ENCODE results near the gene ZC3H8. TPM values are rescaled to one million over a fixed set of nuclear protein-coding genes. Genes with fewer than 3 reads are reported as not detected.

Gene ZC3H8
- total and polyA plus RNA-seq, 8 donors: 3.9 to 117 (median 8.2) TPM

GRCh38 chr2:112301171-112301584, 46.3 kb upstream of the ZC3H8 start:
- H3K4me3 ChIP-seq: no peak overlapping the region
- peaks cover 0 to 20% (median 10%) of the 10 kb centered on the region in 4 donors for H3K36me3 ChIP-seq
- H3K4me1 ChIP-seq: peaks cover 4 to 21% (median 10%) of the 10 kb centered on the region in 4 donors
- H3K27ac ChIP-seq: no peak overlapping the region
- H3K27me3 ChIP-seq: no peaks in the 10 kb centered on the region
- TF ChIP-seq POLR2AphosphoS5 (IDR thresholded peaks at IDR 0.05) (no peak), POLR2A (IDR thresholded peaks at IDR 0.05) (no peak), EP300 (IDR thresholded peaks at IDR 0.05) (no peak)
- TF ChIP-seq, protein P1, sequence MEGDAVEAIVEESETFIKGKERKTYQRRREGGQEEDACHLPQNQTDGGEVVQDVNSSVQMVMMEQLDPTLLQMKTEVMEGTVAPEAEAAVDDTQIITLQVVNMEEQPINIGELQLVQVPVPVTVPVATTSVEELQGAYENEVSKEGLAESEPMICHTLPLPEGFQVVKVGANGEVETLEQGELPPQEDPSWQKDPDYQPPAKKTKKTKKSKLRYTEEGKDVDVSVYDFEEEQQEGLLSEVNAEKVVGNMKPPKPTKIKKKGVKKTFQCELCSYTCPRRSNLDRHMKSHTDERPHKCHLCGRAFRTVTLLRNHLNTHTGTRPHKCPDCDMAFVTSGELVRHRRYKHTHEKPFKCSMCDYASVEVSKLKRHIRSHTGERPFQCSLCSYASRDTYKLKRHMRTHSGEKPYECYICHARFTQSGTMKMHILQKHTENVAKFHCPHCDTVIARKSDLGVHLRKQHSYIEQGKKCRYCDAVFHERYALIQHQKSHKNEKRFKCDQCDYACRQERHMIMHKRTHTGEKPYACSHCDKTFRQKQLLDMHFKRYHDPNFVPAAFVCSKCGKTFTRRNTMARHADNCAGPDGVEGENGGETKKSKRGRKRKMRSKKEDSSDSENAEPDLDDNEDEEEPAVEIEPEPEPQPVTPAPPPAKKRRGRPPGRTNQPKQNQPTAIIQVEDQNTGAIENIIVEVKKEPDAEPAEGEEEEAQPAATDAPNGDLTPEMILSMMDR (IDR thresholded peaks at IDR 0.05): no peak
- intact Hi-C loops (cut with DNase I; ENCODE audit: low total_unique reads): no loop called here
- DNase-seq: no peak
- no peaks in the 10 kb centered on the region for H3K9me3 ChIP-seq

- intact Hi-C loops (cut with DNase I; ENCODE audit: low total_unique reads): no loop called here
- 76 to 91% (median 88%) methylated on average over 2 of the region's 2 CpGs for WGBS, 5 donors
- H3K4me3 ChIP-seq: no peak overlapping the region
- H3K9me3 ChIP-seq: no peaks in the 10 kb centered on the region
- no peak overlapping the region for H3K27ac ChIP-seq
- no peak for TF ChIP-seq POLR2A (IDR thresholded peaks at IDR 0.05)
- peaks cover 0 to 7% (median 0%) of the 10 kb centered on the region in 4 donors for H3K36me3 ChIP-seq
- no peak for DNase-seq
- H3K4me1 ChIP-seq: peaks cover 0 to 21% (median 5%) of the 10 kb centered on the region in 4 donors
- H3K27me3 ChIP-seq: no peaks in the 10 kb centered on the region
These were observed 41.6 kb upstream of the ZC3H8 start for GRCh38 chr2:112296407-112296806.

DNA sequence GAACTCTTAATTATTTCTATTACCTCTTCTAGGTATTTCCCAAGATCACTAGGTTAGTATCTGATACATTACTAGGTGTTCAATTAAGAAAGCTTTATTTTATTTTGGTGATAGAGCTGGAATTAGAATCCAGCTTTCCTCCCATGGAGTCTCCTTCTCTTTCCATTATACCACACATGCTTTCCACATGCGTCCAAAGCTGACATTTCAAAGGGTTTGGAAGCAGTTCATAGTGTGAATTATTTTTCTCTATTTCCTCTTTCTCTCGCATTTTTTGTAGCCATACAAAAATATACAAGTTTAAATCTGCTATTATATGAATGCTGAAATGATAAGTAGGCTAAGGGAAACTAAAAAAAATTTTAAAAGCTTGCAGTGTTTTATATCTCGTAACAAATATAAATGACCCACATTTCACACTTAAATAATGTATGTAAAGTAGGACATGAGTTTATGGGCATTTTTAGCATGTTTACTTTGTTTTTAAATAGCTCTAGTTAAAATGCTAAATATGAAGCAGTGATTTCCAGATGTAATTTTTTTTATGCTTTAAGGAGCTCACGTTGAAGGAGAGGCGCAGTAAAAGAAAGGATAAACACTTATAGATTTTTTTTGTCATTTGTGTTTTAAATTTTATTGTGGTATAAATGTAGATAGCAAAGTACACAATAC, 40.7 kb upstream of the ZC3H8 start:
- intact Hi-C loops (cut with DNase I; ENCODE audit: low total_unique reads): no loop called here
- DNase-seq: no peak
- no peak for TF ChIP-seq POLR2A (IDR thresholded peaks at IDR 0.05)
- no peak for TF ChIP-seq POLR2AphosphoS5 (IDR thresholded peaks at IDR 0.05)

GRCh38 chr2:112293636-112294401, 39.0 kb upstream of the ZC3H8 start:
- TF ChIP-seq POLR2A (IDR thresholded peaks at IDR 0.05): no peak
- no peak for TF ChIP-seq POLR2AphosphoS5 (IDR thresholded peaks at IDR 0.05)
- no peak for TF ChIP-seq EP300 (IDR thresholded peaks at IDR 0.05)
- TF ChIP-seq, protein P1 (IDR thresholded peaks at IDR 0.05): no peak
- intact Hi-C loops (cut with DNase I; ENCODE audit: low total_unique reads): no loop called here
- Histone ChIP-seq H3K4me3 (no peak overlapping the region), H3K27ac (no peak overlapping the region), H3K4me1 (peaks cover 0 to 18% (median 0%) of the 10 kb centered on the region in 4 donors), H3K27me3 (no peaks in the 10 kb centered on the region), H3K9me3 (no peaks in the 10 kb centered on the region), H3K36me3 (no peaks in the 10 kb centered on the region)
- DNase-seq: no peak
- WGBS, 5 donors: 70 to 85% (median 76%) methylated on average over 8 of the region's 8 CpGs

More for the DNA sequence above, 40.7 kb upstream of the ZC3H8 start:
- WGBS, 5 donors: 68 to 88% (median 80%) methylated on average over 5 of the region's 5 CpGs
- H3K4me1 ChIP-seq: peaks cover 0 to 18% (median 0%) of the 10 kb centered on the region in 4 donors
- H3K27ac ChIP-seq: no peak overlapping the region
- no peak overlapping the region for H3K4me3 ChIP-seq
- no peaks in the 10 kb centered on the region for H3K27me3 ChIP-seq
- no peaks in the 10 kb centered on the region for H3K36me3 ChIP-seq
- H3K9me3 ChIP-seq: no peaks in the 10 kb centered on the region

DNA sequence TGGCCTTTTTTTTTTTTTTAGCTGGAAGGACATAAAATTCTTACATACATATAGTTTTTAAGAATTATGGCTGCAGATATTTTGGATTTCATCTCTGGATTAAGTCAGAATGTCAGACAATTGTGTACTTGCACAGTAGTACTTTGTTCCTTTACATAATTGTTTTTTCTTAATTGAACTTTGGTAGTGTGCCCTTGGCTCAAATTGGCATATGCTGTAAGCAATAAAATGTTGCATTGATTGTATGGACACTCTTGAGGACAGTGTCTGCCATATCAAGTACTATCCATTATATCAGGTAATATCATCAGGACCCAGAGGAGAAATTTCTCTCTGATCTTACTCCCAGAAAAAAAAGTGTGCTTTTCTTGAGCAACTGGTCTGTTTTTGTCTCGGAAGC, 35.8 kb upstream of the ZC3H8 start:
- H3K4me1 ChIP-seq: peaks cover 0 to 12% (median 0%) of the 10 kb centered on the region in 4 donors
- 41 to 85% (median 60%) methylated on average over 1 of the region's 1 CpG for WGBS, 5 donors
- H3K27ac ChIP-seq: no peak overlapping the region
- H3K9me3 ChIP-seq: no peaks in the 10 kb centered on the region
- TF ChIP-seq POLR2AphosphoS5 (IDR thresholded peaks at IDR 0.05): no peak
- TF ChIP-seq, protein P1 (IDR thresholded peaks at IDR 0.05): no peak
- no peak for TF ChIP-seq EP300 (IDR thresholded peaks at IDR 0.05)
- TF ChIP-seq POLR2A (IDR thresholded peaks at IDR 0.05): no peak
- no peaks in the 10 kb centered on the region for H3K27me3 ChIP-seq
- no peaks in the 10 kb centered on the region for H3K36me3 ChIP-seq
- no peak overlapping the region for H3K4me3 ChIP-seq
- DNase-seq: no peak
- intact Hi-C loops (cut with DNase I; ENCODE audit: low total_unique reads): no loop called here

Measured in stomach (tissue), 9 donors.